ENCODE results near the gene RGS12. TPM values are rescaled to one million over a fixed set of nuclear protein-coding genes. Genes with fewer than 3 reads are reported as not detected.

RGS12 gene
- total and polyA plus RNA-seq, 2 of the 13 experiments (the other 11 are each of a cell fraction or from before 2014, with no cell fraction given) = 21.0 to 27.7 TPM

GRCh38 chr4:3293401-3294391 is 875 bp downstream of the RGS12 start (continued):
- TF ChIP-seq PRDM4 (CRISPR knock-in tag; IDR thresholded peaks at IDR 0.05; ENCODE audit: borderline replicate concordance) (no peak), HNRNPL (IDR thresholded peaks at IDR 0.05; ENCODE audit: low read depth, low read length) (no peak), SATB2 (CRISPR knock-in tag; IDR thresholded peaks at IDR 0.05) (no peak), ZFP90 (CRISPR knock-in tag; IDR thresholded peaks at IDR 0.05; ENCODE audit: borderline replicate concordance) (no peak), CCDC6 (CRISPR knock-in tag; IDR thresholded peaks at IDR 0.05) (no peak), ZNF615 (CRISPR knock-in tag; IDR thresholded peaks at IDR 0.05; ENCODE audit: borderline replicate concordance) (no peak), SIX1 (CRISPR knock-in tag; IDR thresholded peaks at IDR 0.05; ENCODE audit: borderline replicate concordance) (no peak), ZNF251 (CRISPR knock-in tag; IDR thresholded peaks at IDR 0.05) (no peak), ZNF720 (CRISPR knock-in tag; IDR thresholded peaks at IDR 0.05) (no peak), ZNF275 (CRISPR knock-in tag; IDR thresholded peaks at IDR 0.05; ENCODE audit: borderline replicate concordance) (no peak), FOXJ3 (CRISPR knock-in tag; IDR thresholded peaks at IDR 0.05; ENCODE audit: borderline replicate concordance) (no peak), ATF4 (CRISPR knock-in tag; IDR thresholded peaks at IDR 0.05) (no peak), RAD21 (CRISPR knock-in tag; IDR thresholded peaks at IDR 0.05) (0 out of 2 replicates have a peak, but pooled peaks have one; percentile 18), ZNF124 (CRISPR knock-in tag; IDR thresholded peaks at IDR 0.05) (no peak), ZNF205 (CRISPR knock-in tag; IDR thresholded peaks at IDR 0.05) (no peak), ZNF777 (CRISPR knock-in tag; IDR thresholded peaks at IDR 0.05) (no peak), SCMH1 (CRISPR knock-in tag; IDR thresholded peaks at IDR 0.05; ENCODE audit: borderline replicate concordance) (no peak), ZNF256 (CRISPR knock-in tag; conservative IDR thresholded peaks at IDR 0.05) (no peak), MLLT10 (CRISPR knock-in tag; IDR thresholded peaks at IDR 0.05) (no peak)
- TF ChIP-seq, protein P1, sequence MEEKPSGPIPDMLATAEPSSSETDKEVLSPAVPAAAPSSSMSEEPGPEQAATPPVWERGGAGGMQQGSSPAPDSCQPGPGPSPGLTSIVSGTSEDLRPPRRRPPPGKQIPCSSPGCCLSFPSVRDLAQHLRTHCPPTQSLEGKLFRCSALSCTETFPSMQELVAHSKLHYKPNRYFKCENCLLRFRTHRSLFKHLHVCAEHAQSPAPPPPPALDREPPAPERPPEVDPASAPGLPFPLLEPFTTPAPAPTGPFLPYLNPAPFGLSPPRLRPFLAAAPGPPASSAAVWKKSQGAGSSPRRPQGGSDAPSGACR (CRISPR knock-in tag; IDR thresholded peaks at IDR 0.05) = no peak
- TF ChIP-seq, protein P2, sequence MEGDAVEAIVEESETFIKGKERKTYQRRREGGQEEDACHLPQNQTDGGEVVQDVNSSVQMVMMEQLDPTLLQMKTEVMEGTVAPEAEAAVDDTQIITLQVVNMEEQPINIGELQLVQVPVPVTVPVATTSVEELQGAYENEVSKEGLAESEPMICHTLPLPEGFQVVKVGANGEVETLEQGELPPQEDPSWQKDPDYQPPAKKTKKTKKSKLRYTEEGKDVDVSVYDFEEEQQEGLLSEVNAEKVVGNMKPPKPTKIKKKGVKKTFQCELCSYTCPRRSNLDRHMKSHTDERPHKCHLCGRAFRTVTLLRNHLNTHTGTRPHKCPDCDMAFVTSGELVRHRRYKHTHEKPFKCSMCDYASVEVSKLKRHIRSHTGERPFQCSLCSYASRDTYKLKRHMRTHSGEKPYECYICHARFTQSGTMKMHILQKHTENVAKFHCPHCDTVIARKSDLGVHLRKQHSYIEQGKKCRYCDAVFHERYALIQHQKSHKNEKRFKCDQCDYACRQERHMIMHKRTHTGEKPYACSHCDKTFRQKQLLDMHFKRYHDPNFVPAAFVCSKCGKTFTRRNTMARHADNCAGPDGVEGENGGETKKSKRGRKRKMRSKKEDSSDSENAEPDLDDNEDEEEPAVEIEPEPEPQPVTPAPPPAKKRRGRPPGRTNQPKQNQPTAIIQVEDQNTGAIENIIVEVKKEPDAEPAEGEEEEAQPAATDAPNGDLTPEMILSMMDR (CRISPR knock-in tag; IDR thresholded peaks at IDR 0.05) = 0 out of 2 replicates have a peak, but pooled peaks have one; percentile 10

Measured in HepG2 (cell line).